GM19238 (cell line): ENCODE results near the gene ELK1.
"Not testable (repeated sequence)": the region's sequence is repeated elsewhere in the genome, so short reads cannot be mapped to it uniquely, and the experiment has no call there.

Experiments used
- DNase-seq: peaks from one replicate; pipeline ENCODE4 v3.0.0; 2011; ENCODE audit warnings: low spot score; ENCODE audit not compliant: insufficient read length

ELK1 gene, protein sequence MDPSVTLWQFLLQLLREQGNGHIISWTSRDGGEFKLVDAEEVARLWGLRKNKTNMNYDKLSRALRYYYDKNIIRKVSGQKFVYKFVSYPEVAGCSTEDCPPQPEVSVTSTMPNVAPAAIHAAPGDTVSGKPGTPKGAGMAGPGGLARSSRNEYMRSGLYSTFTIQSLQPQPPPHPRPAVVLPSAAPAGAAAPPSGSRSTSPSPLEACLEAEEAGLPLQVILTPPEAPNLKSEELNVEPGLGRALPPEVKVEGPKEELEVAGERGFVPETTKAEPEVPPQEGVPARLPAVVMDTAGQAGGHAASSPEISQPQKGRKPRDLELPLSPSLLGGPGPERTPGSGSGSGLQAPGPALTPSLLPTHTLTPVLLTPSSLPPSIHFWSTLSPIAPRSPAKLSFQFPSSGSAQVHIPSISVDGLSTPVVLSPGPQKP

DNA sequence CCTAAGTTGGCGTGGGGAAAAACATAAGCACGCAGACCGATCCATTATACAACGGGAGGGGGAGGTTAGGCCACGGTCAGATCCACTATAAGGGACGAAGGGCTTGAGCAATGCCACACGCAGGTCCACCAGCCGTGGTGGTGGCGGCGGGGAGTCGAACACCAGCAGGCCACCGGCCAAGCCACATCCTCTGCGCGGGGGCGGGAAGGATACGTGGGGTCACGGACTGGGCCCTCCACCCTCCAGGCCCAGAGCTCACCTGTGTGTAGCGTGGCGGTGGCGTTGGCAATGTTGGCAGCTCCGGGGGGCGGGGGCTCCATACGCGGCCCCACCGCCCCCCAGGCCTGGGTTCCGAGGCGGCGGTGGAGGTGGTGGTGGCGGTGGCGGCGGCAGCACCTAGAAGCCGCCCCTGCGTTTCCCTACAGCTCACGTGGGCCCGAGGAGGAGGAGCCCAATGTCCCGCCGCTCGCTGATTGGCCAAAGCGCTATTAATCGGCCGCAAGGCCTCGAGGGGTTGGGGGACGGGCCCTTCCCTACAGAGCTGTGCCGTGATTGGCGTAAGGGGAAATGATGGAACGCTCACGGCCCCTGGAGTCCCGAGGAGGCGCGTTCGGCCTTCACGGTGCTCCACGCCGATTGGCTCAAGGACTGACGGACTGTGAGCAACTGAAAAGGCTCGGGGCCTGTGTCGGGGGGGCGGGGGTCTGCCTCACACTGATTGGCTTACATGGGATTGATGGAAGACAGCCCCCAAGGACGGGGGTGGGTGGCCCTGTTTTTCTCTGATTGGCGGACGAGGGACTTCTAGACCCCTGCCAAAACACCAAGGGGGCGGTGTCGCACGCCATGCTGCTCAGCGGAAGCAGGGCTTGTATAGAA is at the start of gene ELK1:
Gene ELK1, minus strand, starts transcription at position 400 of the 879 bp plus-strand sequence. CDS start 9,122 bp downstream, outside the sequence.
- DNase-seq, result peak; percentile 78

DNA sequence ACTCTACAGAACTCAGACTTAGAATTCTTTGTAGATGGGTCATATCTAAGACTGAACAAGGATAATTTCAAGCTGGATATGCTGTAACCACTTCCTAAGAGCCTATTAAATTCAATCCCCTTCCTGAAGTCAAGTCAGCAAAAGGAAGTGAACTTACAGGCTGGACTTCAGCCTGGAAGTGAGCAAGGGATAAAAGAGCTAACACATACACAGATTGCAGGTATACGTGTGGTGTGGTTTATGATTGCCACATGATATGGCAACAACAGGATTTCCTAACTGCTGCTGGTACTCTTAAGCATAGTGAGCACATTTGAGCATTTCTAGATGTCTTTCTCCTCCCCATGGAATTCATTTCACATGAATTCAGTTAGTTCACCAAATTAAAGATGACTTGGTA is 46.8 kb upstream of the ELK1 start:
- no peak for DNase-seq

DNA sequence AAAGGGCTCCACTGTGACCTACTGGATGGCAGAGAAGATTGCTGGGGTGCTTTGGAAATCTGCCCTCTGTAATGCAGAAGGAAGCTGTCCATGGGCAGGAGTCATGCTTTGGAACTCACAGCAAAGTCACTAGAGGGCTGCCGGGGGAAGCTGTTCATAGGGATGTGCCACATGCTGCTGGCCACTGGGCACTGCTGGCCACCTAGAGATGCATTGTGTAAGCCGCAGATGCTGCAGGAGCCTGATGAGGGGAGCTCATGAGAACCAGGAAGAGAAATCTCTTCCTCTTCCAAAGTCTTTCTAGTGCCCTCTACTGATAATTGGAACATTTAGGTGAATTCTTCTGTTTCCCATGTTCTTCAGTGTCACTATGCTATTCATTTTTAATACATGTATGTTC is 39.8 kb upstream of the ELK1 start:
- DNase-seq, result no peak

DNA sequence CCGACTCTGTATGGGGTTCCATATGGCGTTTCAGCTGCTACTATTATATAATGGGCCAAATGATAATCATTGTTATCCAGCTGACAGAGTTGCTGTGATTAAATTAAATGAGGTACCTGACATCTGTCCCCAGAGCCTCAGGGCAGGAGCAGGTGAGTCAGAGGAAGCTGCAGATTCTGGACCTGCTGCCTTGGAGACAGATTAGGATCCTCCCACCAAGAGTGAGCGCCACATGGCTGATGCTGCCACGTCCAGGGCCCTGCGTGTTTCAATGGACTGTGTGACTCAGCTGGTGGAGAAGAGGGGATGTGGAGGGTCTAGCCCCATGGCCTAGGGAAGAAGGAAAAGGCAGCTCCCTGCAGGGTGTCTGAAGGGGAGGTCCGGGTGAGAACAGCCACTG is 36.9 kb upstream of the ELK1 start:
- DNase-seq, result no peak

DNA sequence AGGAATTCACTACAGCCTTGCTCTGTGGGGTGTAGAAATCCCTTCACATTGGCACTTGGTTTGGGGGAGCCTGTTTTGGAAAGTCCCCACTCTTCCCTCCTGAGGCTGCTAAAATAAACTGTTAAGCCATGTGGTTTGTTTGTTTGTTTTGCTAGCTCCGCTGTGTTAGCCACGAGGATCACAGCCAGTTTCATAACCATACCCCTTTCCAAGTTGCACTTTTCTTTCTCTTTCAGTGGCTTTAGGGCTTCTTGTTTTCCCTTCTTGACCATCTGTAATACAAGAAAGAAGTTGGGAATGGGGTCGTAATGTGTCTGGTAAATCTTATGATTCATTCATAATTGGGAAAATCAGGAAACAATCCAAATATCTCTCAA is 33.5 kb upstream of the ELK1 start:
- no peak for DNase-seq

DNA sequence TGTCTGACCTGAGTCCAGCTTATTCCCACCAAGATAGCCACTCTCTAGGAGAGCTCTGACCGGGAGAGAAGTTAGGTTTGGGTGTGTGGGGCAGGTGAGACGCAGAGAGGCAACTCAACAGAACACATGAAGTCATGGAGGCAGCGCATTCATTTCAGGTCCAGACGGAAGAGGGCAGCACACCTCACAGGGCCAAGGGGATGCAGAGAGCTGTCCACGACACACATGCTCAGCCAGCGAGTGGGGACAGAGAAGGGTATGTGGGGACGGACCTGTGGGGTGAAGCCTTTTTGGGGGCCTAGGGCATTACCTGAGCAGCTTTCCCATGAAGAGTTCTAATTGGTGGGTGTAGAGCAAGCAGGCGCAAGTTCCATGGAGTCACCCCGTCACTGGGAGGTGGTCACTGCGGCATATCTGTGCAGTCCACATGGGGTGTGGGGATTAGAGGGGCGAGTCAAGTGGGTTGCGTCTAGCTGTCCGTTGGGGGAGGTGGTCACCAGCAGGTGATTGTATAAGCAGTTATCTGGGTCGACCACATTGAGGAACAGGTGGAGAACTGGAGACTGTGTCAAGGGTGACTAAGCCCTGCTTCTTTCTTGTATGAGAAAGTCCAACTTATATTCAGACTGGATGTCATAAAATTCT is 32.9 kb upstream of the ELK1 start:
- DNase-seq, result no peak

DNA sequence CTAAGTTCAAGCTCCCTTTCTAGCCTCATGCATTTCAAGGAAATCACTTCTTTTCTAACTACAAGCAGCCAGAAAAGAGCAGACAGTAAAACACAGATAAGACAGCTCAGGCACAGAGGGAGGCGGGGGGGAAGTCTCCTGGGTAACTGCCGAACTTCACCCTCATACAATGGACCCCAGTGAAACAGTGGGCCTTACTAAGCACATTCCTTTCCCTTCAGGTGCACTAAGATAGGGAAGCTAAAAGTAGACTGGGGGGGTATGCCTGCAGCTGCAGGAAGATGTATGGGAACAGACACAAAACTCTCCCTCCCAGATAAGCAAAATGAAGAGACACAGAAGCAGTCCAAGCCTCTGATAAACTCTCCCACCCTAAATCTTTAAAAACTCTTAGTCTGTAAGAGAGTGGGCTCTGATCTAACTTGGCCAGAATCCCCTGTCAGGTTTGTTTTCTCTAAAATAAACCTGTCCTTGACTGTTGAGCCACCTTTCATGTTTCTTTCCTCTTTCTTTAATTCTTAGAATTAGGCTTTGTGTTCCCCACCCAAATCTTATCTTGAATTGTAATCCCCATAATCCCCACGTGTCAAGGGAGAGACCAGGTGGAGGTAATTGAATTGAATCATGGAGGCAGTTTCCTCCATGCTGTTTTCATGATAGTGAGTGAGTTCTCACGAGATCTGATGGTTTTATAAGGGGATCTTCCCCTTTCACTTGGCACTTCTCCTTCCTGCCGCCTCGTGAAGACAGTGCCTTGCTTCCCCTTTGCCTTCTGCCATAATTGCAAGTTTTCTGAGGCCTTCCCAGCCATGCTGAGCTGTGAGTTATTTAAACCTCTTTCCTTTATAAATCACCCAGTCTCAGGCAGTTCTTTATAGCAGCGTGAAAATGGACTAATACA is 25.8 kb upstream of the ELK1 start:
- not testable (repeated sequence) for DNase-seq

DNA sequence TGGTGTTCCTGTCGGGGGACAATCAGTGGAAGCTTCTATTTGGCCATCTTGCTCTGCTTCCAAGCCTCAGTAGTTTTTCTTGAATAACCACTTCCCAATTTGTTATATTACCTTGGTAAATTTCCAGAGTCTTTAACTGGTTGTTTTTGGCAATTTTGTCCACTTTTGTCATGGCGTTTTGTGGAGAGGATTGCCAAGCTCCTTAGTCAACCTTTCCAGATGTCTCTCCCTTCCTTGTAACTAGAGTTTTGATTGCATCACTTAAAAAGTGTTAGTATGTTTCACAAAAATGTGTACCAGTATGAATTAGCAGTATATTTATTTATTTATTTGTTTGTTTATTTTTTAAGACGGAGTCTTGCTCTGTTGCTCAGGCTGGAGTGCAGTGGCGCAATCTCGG is 24.4 kb upstream of the ELK1 start:
- DNase-seq, result no peak

DNA sequence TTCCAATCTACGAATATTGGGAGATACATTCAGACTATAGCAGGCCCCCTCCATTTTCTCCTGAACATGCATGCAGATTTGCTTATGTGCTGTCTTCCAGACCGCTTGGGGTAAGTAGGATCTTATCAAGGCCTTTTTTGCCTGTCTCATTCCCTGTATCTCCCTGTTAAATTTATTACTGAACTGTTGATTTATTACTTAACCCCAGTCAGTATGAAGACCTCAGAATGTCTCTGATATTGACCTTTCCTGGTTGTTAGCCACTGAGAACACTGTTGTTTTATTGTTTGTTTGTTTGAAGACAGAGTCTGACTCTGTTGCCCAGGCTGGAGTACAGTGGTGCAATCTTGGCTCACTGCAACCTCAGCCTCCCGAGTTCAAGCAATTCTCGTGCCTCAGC is 15.4 kb upstream of the ELK1 start:
- DNase-seq, result not testable (repeated sequence)

DNA sequence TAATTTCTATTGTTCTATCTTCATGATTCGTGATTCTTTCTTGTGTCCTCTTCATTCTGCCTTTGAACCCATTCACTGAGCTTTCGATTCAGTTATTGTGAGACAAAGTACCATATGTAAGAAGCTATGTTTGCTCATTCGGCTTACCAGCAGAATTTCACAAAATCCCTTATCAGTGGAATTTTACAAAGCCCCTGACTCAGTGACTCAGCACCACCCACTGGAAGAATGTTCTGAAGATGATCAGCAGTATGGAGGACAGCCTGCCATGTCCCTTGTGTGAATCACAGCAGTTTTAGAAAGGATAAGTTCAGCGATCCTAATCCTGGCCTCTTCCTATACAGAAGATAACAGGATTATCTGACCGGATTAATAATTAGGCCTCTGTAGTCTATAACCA is 14.4 kb upstream of the ELK1 start:
- no peak for DNase-seq

DNA sequence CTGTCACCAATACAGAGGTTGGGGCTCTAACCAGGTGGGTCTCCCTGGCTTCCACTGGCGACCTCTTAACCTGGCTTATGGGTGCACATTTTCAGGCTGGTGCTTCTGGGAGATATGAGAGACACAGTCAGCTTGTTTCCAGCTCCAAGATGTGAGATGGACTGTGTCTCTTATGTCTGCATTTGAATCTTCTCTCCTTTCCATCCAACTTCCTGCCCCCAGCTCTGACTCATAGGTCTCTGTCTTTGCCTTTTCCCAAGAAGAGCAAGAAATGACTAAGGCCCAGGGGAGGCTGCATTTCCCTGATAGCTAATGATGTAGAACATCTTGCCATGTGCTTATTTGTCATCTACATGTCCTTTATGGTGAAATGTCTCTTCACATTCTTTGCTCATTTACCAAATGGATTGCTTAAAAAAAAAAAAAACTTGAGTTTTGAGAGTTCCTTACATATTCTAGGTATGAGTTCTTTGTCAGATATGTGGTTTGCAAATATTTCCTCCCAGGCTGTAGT is 11.8 kb upstream of the ELK1 start:
- DNase-seq, result no peak

DNA sequence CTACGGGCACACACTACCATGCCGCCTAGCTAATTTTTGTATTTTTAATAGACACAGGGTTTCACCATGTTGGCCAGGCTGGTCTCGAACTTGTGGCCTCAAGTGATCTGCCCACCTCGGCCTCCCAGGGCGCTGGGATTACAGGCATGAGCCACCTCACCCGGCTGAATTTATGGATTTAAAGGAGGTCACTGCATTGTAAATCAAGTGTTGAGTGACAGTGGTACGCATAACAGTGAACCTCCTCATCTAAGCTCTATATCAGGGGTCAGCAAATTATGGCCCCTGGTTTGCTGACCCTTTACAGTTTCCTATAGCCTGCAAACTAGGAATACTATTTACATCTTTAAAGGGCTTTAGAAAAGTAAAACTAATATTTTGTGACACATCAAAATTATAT is 11.2 kb upstream of the ELK1 start:
- DNase-seq, result no peak

DNA sequence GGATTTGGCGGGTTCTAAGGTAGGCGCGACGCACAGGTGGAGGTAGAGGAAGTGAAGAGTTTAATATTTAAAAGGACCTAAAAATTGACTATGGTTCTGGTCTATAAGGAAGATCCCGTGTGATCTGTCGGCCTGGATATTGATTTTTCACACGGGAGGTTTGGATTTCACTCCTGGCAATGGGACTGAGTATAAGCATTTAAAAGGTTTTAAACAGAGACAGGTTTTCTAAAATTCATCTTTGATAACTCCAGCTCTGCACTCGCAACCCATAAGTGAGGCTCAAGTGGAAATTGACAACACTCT is 9.0 kb upstream of the ELK1 start:
- DNase-seq, result no peak

DNA sequence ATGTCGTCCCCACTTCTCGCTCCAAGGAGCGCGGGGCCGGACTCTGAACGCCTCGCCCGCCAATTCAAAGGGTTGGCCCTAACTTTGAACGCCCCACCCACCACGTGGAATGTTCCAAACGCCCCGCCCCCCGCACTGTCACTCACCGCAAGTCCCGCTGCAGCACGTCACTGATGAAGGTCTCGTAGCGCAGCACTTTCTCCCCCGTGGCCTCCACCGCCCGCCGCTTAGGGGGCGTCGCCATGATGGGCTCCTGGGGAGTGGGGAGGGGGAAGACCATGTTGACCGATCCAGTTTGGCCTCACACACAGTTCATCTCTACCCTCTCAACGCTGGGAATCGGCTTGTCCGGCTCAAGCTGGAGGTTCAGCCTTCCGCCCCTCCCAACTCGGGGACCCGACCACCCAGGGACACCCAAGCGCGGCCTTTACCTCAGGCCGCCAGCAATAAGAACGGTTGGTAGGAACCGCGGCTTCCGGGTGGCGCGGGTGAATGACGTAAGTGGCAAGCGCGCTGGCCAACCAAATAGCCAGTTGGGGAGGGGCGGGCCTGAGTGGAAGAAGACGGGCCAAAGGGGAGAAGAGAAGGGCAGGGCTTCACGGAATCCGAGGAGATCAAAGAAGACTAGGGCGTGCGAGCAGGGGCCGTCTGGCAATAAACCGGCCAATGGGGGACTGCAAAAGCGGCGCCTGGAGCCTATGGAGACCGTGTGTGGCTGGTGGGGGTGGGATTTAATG is 8.5 kb upstream of the ELK1 start, which contains the start of gene UXT:
Gene UXT, minus strand, starts transcription at position 497 of the 737 bp plus-strand sequence. Its CDS starts 253 bp downstream, at position 244.
- DNase-seq, result peak; percentile 55

DNA sequence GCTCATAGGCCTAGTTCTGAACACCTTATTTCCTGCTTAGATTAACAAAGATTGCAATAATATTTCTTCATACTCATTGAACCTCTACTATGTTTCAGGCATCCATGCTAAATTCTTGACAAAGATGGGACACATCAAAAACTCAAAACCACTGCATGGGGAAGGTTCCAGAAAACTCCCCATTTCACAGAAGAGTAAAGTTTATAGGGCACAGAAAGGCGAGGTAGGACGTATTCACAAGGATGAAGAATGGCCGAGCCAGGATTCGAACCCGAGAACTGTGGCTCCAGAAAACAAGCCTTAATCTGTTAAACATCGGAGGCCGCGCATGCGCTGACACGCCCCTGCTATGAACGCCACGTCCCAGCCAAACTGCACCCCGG is 7.9 kb upstream of the ELK1 start:
- no peak for DNase-seq

DNA sequence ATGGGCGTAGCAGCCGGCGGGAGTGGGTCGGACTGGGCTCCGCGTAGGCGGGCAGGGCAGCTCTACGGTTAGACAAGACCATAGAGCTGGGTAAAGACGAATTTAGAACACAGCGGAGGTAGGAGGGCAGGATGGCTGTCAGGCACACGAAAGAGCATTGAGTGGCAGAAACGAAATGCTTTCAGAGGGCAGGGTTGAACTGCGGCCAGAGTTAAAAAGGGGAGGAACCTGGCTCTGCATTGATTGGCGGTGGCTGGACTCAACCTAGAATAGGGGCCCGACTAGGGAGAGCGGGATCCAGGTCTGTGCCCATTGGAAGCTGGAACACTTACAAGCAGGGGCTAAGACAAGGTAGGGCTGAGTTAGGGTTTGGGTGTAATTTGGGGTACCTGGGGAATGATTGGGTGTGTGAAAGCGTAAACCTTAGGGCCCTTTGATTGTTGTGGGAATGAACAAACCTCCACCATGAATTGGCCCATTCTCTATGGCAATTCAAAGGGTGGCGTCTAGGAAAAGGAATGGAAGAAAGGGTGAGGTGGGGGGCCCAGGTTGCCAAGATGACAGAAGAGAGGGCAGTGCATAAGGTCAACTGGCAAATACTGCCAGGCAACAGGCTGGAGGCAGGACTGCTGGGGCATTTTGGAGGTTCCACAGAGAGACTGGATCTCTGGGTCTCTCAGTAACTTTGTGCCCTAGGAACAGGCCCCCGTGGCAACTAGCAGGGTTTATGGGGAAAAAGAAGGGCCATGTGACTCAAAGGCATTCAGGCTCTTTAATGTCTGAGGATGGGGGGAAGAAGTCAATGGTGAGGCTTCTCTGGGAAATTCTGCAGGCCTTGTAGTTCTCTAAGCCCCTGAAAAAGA is 911 bp upstream of the ELK1 start:
- no peak for DNase-seq

DNA sequence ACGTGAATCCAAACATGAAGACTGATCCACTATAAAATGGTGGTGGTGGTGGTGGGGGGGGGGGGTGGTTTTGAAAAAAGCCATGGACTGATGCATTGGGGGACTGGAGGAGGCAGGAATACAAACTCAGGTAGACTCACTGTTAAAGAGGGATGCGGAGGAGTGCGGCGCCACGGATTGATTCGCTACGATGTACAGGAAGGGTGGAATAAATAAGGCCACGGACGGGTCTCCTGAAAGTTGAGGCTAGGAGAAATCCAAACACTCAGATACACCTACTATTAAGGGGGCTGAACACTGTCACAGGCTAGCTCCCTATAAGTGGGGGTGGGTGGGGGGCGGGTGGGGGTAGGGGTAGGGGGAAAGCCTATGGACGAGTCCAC is 591 bp downstream of the ELK1 start:
- DNase-seq, result no peak

DNA sequence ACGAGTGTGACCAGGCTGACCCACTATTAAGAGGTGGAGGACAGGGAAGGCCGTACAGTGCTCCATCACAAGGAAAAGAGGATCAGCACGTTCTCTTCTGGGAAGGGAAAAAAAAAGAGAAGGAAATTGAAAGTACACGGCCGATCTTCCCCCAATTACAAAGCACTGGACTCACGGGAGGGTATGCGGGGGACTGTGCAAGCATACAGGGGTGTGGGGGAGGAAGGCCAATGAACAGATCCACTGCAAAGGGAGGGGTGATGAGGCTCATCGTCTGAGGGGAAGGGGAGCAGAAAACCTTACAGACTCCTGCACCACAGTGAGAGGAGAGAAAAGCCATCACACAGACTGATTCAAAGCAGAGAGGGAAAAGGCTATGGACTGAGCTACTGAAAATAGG is 1.1 kb downstream of the ELK1 start:
- DNase-seq, result no peak

DNA sequence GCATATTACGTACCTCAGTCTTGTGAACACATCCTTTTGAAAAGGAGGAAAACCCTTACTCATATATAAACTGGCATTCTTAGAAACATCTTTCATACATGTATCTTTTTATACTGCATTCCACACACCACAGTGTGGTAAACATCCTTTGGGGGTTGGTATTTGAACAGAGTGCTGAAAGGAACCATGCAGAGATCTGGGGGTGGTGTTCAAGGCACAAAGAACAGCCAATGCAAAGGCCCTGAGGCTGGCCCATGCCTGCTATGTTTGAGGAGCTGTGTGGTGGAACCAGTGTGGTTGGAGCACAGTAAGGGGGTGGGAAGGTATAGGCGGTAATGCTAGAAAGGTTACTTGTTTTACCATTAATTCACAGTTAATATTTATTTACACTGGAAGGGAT is 2.0 kb downstream of the ELK1 start:
- DNase-seq, result no peak
